Kidney epithelial cell (primary cell): Measurements from ENCODE around the gene UBE3B. TPM values are rescaled to one million over a fixed set of nuclear protein-coding genes. Genes with fewer than 3 reads are reported as not detected.

Experiments used
- DNase-seq: peaks from one replicate; pipeline ENCODE4 v3.0.0-alpha.2; 2010; ENCODE audit warnings: low read depth
- H3K27me3 ChIP-seq: 2 replicates; pipeline ENCODE4 v1.6.0; 2011; ENCODE audit warnings: low read length; ENCODE audit not compliant: control insufficient read depth, insufficient read depth
- H3K36me3 ChIP-seq: 2 replicates; pipeline ENCODE4 v1.5.1; 2011; ENCODE audit warnings: low read length; ENCODE audit not compliant: control insufficient read depth, insufficient read depth
- H3K4me3 ChIP-seq: 2 replicates; pipeline ENCODE4 v1.5.1; 2011; ENCODE audit warnings: low read depth, mild to moderate bottlenecking, control low read depth, low read length
- total RNA-seq: library from RNA; depleted of rRNA; stranded (reverse); fragments of >200 nt; gene quantifications from 2 replicates; pipeline ENCODE4 v1.2.3, GENCODE V29; 2015
- TF ChIP-seq, protein P1 (sequence below): IDR thresholded peaks from 2 replicates; pipeline ENCODE4 v1.5.1; 2011; ENCODE audit warnings: mild to moderate bottlenecking, moderate library complexity, low read length, control low read depth, inconsistent platforms; ENCODE audit not compliant: insufficient read depth, poor library complexity, severe bottlenecking

UBE3B gene
- total RNA-seq, 1 donor from 2014 or later: 38.3 TPM

DNA sequence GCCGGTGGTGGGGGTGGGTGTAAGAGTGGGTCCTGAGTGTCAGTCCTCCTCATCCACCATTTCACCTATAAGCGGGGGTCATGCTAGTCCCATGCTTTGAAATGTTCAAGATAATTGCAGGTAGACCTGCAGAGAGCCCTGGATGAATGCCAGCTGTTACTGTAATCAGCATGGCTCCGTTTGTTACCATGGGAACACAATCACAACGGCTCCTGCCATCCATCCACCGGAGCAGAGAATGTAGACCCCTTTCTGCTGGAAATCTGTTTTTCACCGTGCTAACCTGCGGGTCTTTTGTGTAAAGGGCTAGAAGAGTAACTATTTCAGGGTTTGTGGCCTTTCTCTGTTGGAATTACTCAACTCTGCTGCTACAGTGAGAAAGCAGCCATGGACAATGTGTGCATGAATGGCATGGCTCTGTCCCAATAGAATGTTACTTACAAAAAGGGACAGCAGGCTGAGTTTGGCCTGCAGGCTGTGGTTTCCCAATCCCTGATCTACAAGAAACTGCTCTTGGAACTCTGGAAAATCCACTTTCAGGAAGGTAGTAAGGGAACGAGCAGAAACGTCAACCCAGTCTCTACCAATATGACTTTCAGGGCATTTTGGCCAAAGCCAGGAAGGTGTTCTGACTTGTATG lies 36.5 kb upstream of the UBE3B start:
- no peak overlapping the region for H3K4me3 ChIP-seq
- no peaks in the 10 kb centered on the region for H3K27me3 ChIP-seq
- no peaks in the 10 kb centered on the region for H3K36me3 ChIP-seq
- TF ChIP-seq, protein P1, sequence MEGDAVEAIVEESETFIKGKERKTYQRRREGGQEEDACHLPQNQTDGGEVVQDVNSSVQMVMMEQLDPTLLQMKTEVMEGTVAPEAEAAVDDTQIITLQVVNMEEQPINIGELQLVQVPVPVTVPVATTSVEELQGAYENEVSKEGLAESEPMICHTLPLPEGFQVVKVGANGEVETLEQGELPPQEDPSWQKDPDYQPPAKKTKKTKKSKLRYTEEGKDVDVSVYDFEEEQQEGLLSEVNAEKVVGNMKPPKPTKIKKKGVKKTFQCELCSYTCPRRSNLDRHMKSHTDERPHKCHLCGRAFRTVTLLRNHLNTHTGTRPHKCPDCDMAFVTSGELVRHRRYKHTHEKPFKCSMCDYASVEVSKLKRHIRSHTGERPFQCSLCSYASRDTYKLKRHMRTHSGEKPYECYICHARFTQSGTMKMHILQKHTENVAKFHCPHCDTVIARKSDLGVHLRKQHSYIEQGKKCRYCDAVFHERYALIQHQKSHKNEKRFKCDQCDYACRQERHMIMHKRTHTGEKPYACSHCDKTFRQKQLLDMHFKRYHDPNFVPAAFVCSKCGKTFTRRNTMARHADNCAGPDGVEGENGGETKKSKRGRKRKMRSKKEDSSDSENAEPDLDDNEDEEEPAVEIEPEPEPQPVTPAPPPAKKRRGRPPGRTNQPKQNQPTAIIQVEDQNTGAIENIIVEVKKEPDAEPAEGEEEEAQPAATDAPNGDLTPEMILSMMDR: no peak
- no peak for DNase-seq

- DNase-seq: no peak
- Histone ChIP-seq H3K27me3 (no peaks in the 10 kb centered on the region), H3K36me3 (no peaks in the 10 kb centered on the region), H3K4me3 (no peak overlapping the region)
- TF ChIP-seq, protein P1: no peak
Measured at GRCh38 chr12:109443794-109444193, 33.6 kb upstream of the UBE3B start.

DNA sequence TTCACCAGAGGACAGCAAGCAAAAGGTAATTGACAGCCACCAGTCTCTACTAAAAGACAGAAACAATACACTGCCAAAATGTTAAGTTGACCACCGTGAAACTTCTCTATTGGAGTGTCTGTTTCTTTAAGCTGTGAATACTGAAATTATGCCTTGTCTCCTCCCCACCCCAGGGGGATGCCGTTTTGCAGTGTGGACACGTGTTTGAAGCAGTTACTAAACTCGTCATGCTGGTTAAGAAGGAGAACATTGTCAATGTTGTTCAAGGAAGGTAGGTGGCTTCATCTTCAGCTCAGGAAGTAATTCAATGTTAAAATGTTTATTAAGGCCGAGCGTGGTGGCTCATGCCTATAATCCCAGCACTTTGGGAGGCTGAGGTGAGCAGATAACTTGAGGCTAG lies 33.2 kb upstream of the UBE3B start:
- H3K4me3 ChIP-seq: no peak overlapping the region
- no peak for DNase-seq

DNA sequence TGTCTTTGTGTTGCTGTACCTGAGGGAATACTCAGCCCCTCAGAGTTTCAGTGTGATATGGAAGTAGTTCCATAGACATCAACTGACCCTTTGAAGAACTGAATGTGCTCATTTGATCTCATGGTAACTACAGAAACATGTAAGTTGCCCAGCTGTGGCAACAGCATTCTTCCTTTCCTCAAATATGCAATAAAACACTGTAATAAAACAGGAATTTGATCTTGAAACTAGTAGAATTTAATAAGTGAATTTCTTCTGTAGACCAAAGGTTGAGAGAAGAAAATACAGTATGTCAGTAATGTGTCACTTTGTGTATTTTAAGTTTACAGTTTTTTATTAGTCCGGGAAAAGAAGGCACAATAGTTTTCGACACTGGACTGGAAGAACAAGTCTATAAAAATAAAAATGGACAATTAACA lies 32.2 kb upstream of the UBE3B start:
- Histone ChIP-seq H3K4me3 (no peak overlapping the region), H3K27me3 (no peaks in the 10 kb centered on the region), H3K36me3 (no peaks in the 10 kb centered on the region)
- TF ChIP-seq, protein P1: no peak
- no peak for DNase-seq

More for the DNA sequence above, 33.2 kb upstream of the UBE3B start:
- H3K27me3 ChIP-seq: no peaks in the 10 kb centered on the region
- no peaks in the 10 kb centered on the region for H3K36me3 ChIP-seq
- TF ChIP-seq, protein P1: no peak

DNA sequence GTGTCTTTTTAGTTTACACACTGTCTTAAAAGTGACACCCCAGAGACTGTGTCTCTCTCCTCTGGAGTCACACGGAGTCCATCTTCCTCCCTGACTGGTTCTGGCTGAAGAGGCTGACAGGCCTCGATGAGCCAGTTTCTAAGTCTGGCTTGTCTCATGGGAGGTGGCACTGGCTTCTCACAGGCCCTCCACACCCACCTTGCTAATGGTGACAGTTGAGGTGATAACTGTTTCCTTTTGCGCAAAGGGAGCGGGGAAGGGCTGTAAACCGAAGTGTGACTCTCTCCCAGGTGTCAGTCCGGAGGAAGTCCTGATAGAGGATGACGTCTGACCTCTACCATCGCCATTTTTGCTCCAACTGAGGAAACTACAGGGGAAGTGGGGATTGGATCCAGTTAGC lies 30.6 kb upstream of the UBE3B start:
- no peaks in the 10 kb centered on the region for H3K36me3 ChIP-seq
- DNase-seq: no peak
- TF ChIP-seq, protein P1: no peak
- no peaks in the 10 kb centered on the region for H3K27me3 ChIP-seq
- no peak overlapping the region for H3K4me3 ChIP-seq

- no peaks in the 10 kb centered on the region for H3K27me3 ChIP-seq
- peaks cover 4% of the 10 kb centered on the region for H3K36me3 ChIP-seq
- TF ChIP-seq, protein P1: no peak
- no peak for DNase-seq
- no peak overlapping the region for H3K4me3 ChIP-seq
Measured at GRCh38 chr12:109447482-109447881, 30.0 kb upstream of the UBE3B start.
